RWPE2 (cell line): ENCODE data around the gene EIF6.
A peak's percentile ranks its signal among the peaks of the same experiment; 100 is the strongest.

Source experiments
- ATAC-seq: fragments of 200-7000 bp; cut with Tn5 transposase; 3 replicates; pipeline ENCODE4 v1.9.1; 2021; ENCODE audit warnings: low read depth
- DNase-seq: peaks from one replicate; pipeline ENCODE4 v3.0.0-alpha.2; 2020; ENCODE audit warnings: low spot score
- H3K27ac ChIP-seq: fragments of 450-650 bp; 2 replicates; pipeline ENCODE4 v1.5.1; 2017; ENCODE audit warnings: mild to moderate bottlenecking; ENCODE audit not compliant: poor library complexity, severe bottlenecking
- H3K27me3 ChIP-seq: fragments of 250-450 bp; sonication (Bioruptor Pico); 2 replicates; pipeline ENCODE4 v1.5.1; 2021; ENCODE audit warnings: mild to moderate bottlenecking, moderate library complexity; ENCODE audit not compliant: insufficient read depth, poor library complexity, severe bottlenecking
- H3K36me3 ChIP-seq: fragments of 250-450 bp; sonication (Bioruptor Pico); 2 replicates; pipeline ENCODE4 v1.5.1; 2020; ENCODE audit warnings: low read depth, mild to moderate bottlenecking, moderate library complexity
- H3K4me1 ChIP-seq: fragments of 250-450 bp; sonication (Bioruptor Pico); 2 replicates; pipeline ENCODE4 v1.5.1; 2021; ENCODE audit warnings: mild to moderate bottlenecking, moderate library complexity; ENCODE audit not compliant: insufficient read depth, poor library complexity, severe bottlenecking
- H3K4me3 ChIP-seq: fragments of 250-450 bp; sonication (Bioruptor Pico); 2 replicates; pipeline ENCODE4 v1.5.1; 2021; ENCODE audit warnings: mild to moderate bottlenecking, moderate library complexity; ENCODE audit not compliant: severe bottlenecking
- H3K9me3 ChIP-seq: fragments of 250-450 bp; sonication (Bioruptor Pico); 2 replicates; pipeline ENCODE4 v1.5.1; 2021; ENCODE audit warnings: mild to moderate bottlenecking, moderate library complexity; ENCODE audit not compliant: severe bottlenecking
- CTCF ChIP-seq: fragments of 450-650 bp; IDR thresholded peaks from one replicate; pipeline ENCODE4 v1.5.1; 2017; ENCODE audit warnings: mild to moderate bottlenecking, moderate library complexity; ENCODE audit not compliant: poor library complexity, severe bottlenecking

EIF6 gene

DNA sequence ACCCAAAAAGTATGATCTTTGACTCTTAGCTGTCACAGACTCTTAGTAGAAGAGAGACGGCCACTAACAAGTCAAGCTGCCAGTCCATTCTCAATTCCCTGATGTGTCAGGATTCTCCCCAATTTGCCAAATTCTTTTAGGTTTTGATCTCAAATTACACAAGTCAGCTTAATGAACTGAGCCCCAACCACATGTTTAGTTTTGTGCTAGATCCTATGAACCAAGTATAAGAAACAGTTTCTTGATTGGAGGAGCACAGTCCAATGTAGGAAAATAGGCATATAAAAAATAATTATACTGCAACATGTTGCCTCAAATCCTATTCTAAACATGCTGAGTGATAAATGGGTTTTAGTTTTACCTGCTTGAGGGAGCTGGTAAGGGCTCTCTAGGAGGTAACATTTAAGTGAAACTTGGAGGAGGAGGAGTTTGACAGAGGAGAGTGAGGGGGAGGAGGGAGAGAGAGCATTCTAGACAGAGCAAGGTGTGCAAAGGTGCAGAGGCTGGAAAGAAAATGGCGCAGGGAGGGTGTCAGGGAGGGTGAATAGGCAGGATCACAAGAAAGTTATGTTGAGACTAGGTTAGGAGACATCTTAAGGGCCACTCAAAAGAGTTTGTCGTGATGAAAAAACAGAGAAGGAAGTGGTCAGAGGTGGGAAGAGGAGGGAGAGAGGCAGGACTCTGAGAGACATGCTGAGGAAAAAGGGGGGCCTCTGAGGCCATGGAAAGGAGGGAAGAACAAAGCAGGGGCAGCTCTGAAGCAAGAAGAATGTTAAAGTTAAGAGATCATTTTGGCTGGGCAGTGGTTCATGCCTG, 30.5 kb upstream of the EIF6 start:
- no peak for TF ChIP-seq CTCF
- H3K9me3 ChIP-seq = no peaks in the 10 kb centered on the region
- ATAC-seq (no peak), DNase-seq (no peak)
- H3K4me3 ChIP-seq = no peak overlapping the region
- H3K27ac ChIP-seq = peak overlapping the region; percentile 99
- H3K4me1 ChIP-seq = peaks cover 67% of the 10 kb centered on the region
- no peaks in the 10 kb centered on the region for H3K27me3 ChIP-seq
- H3K36me3 ChIP-seq = peaks cover 24% of the 10 kb centered on the region

GRCh38 chr20:35312318-35312717, 27.7 kb upstream of the EIF6 start:
- Histone ChIP-seq H3K9me3 (no peaks in the 10 kb centered on the region), H3K4me1 (peaks cover 66% of the 10 kb centered on the region), H3K4me3 (no peak overlapping the region), H3K36me3 (peaks cover 34% of the 10 kb centered on the region), H3K27ac (peak overlapping the region; percentile 99), H3K27me3 (no peaks in the 10 kb centered on the region)
- ATAC-seq (peak; percentile 82), DNase-seq (peak; percentile 98)
- peak; percentile 69 for TF ChIP-seq CTCF

GRCh38 chr20:35311822-35312221, 27.2 kb upstream of the EIF6 start:
- Histone ChIP-seq H3K27ac (peak overlapping the region; percentile 99), H3K9me3 (no peaks in the 10 kb centered on the region), H3K27me3 (no peaks in the 10 kb centered on the region), H3K36me3 (peaks cover 35% of the 10 kb centered on the region), H3K4me1 (peaks cover 70% of the 10 kb centered on the region), H3K4me3 (no peak overlapping the region)
- DNase-seq (no peak), ATAC-seq (no peak)
- no peak for TF ChIP-seq CTCF

DNA sequence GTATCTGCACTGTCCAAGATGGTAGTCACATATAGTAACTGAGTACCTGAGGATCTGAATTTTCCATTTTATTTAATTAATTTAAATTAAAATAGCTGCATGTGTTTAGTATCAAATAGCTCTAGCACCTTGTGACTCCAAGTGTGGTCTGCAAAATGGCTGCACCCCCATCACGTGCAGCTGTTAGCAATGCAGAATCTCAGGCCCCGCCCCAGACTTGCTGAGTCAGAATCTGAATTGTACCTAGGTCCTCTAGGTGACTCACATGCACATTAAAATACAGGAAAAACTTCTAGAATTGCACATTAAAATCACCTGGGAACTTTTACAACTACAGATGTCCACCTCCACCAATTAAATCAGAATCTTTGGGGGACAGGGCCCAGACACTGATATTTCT, 26.8 kb upstream of the EIF6 start:
- H3K4me3 ChIP-seq = no peak overlapping the region
- peak; percentile 91 for DNase-seq
- H3K9me3 ChIP-seq = no peaks in the 10 kb centered on the region
- TF ChIP-seq CTCF = no peak
- peaks cover 39% of the 10 kb centered on the region for H3K36me3 ChIP-seq
- H3K27ac ChIP-seq = peak overlapping the region; percentile 99
- peaks cover 74% of the 10 kb centered on the region for H3K4me1 ChIP-seq
- no peaks in the 10 kb centered on the region for H3K27me3 ChIP-seq
- ATAC-seq = no peak
